M059J (cell line): ENCODE measurements around the gene NDUFS8. TPM values are rescaled to one million over a fixed set of nuclear protein-coding genes. Genes with fewer than 3 reads are reported as not detected.
"Not testable (repeated sequence)": the region's sequence is repeated elsewhere in the genome, so short reads cannot be mapped to it uniquely, and the experiment has no call there.

Experiments
- DNase-seq: peaks from one replicate; pipeline ENCODE4 v3.0.0-alpha.2; 2012; ENCODE audit warnings: low read depth
- total RNA-seq: library from RNA; depleted of rRNA; stranded (reverse); fragments of >200 nt; shearing (Covaris generic); gene quantifications from 2 replicates; pipeline ENCODE4 v1.2.3, GENCODE V29; 2014; rRNA removed

NDUFS8 gene
- 290 and 295 TPM in 2 replicates for total RNA-seq

- peak; percentile 99 for DNase-seq
Observed at GRCh38 chr11:68030318-68031143, at the start of gene NDUFS8. NDUFS8 (plus strand) TSS chr11:68030681; CDS start chr11:68032152, 1,471 bp downstream.

- not testable (repeated sequence) for DNase-seq
Observed at GRCh38 chr11:67981226-67981625, 49.3 kb upstream of the NDUFS8 start.

- DNase-seq = not testable (repeated sequence)
Observed at GRCh38 chr11:67982255-67982857, 48.1 kb upstream of the NDUFS8 start.

- DNase-seq = no peak
Observed at GRCh38 chr11:67983951-67984350, 46.5 kb upstream of the NDUFS8 start.

GRCh38 chr11:67985302-67985701 is 45.2 kb upstream of the NDUFS8 start:
- not testable (repeated sequence) for DNase-seq

- not testable (repeated sequence) for DNase-seq
Observed at GRCh38 chr11:67990546-67991346, 39.7 kb upstream of the NDUFS8 start.

GRCh38 chr11:67991347-67992121 is 38.9 kb upstream of the NDUFS8 start:
- DNase-seq = not testable (repeated sequence)

GRCh38 chr11:67993821-67994220 is 36.7 kb upstream of the NDUFS8 start:
- DNase-seq = not testable (repeated sequence)

- not testable (repeated sequence) for DNase-seq
Observed at GRCh38 chr11:67994387-67994786, 36.1 kb upstream of the NDUFS8 start.

GRCh38 chr11:67995129-67995528 is 35.4 kb upstream of the NDUFS8 start:
- DNase-seq = not testable (repeated sequence)

GRCh38 chr11:67995579-67995978 is 34.9 kb upstream of the NDUFS8 start:
- not testable (repeated sequence) for DNase-seq

GRCh38 chr11:67996051-67996450 is 34.4 kb upstream of the NDUFS8 start:
- DNase-seq = no peak

GRCh38 chr11:67996622-67997474 is 33.6 kb upstream of the NDUFS8 start:
- DNase-seq = no peak

GRCh38 chr11:67997475-67997921 is 33.0 kb upstream of the NDUFS8 start:
- no peak for DNase-seq

GRCh38 chr11:67998150-67999045 is 32.1 kb upstream of the NDUFS8 start:
- DNase-seq = no peak

- DNase-seq = no peak
Observed at GRCh38 chr11:67999201-67999629, 31.3 kb upstream of the NDUFS8 start.

- DNase-seq = no peak
Observed at GRCh38 chr11:67999704-68000103, 30.8 kb upstream of the NDUFS8 start.

GRCh38 chr11:68002575-68002937 is 27.9 kb upstream of the NDUFS8 start:
- no peak for DNase-seq
